B cell (primary cell): ENCODE results near the gene APOC3.

ENCODE experiments used
- CTCF ChIP-seq: fragments of 200-600 bp; IDR thresholded peaks from one replicate; pipeline ENCODE4 v1.8.0; 2022; ENCODE audit warnings: antibody characterized with exemption, mild to moderate bottlenecking
- EZH2 ChIP-seq: IDR thresholded peaks from 2 replicates; pipeline ENCODE4 v1.6.1; 2012; ENCODE audit warnings: borderline replicate concordance, low read depth, mild to moderate bottlenecking, moderate library complexity, low read length; ENCODE audit not compliant: insufficient read depth, poor library complexity, severe bottlenecking

DNA sequence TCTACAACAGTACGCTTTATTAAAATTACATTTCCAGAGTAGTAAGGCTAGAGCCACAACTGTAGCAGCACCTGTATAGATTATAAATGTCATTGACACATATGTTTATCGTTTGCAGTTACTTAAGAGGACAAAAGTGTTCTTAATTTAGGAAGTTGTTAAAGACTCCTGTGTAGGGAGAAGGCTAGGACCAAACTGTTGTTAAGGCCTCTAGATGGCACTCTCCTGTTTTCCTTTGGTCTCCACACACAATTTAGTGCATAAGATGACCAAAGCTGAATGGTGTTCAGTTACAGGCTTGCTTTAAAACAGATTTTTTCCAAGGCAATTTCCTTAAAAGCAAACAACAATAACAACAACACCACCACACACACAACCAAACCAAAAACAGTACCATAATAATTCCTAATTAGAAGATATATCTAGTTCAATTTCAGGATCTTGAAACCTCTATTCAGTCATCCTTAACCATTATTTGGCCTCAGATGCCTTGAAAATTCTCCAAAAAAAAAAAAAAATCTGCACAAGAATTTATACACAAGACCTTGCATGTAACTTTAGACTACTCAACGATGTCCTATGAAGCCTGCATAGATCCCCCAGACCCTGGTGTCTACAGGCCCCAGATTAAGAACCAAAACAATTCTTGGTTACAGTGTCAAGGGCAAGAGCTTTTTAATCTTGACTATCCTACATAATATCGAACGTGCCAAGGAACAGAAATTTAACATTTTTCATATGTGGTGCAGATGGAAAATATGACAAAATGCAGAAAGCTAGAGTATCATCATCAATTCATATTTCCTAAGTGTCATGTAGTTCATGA lies 50.3 kb downstream of the APOC3 start:
- TF ChIP-seq CTCF (peak; percentile 75), EZH2 (no peak)
